Measurements from ENCODE around the gene ARTN.

- TF ChIP-seq CTCF (IDR thresholded peaks at IDR 0.05; ENCODE audit: low read depth, low read length): no peak
- TF ChIP-seq EZH2phosphoT487 (IDR thresholded peaks at IDR 0.05; ENCODE audit: low read depth): no peak
Observed at GRCh38 chr1:43973981-43974442, 40.4 kb downstream of the ARTN start.
